Measurements from ENCODE around the gene TMEM100.

TMEM100 gene

DNA sequence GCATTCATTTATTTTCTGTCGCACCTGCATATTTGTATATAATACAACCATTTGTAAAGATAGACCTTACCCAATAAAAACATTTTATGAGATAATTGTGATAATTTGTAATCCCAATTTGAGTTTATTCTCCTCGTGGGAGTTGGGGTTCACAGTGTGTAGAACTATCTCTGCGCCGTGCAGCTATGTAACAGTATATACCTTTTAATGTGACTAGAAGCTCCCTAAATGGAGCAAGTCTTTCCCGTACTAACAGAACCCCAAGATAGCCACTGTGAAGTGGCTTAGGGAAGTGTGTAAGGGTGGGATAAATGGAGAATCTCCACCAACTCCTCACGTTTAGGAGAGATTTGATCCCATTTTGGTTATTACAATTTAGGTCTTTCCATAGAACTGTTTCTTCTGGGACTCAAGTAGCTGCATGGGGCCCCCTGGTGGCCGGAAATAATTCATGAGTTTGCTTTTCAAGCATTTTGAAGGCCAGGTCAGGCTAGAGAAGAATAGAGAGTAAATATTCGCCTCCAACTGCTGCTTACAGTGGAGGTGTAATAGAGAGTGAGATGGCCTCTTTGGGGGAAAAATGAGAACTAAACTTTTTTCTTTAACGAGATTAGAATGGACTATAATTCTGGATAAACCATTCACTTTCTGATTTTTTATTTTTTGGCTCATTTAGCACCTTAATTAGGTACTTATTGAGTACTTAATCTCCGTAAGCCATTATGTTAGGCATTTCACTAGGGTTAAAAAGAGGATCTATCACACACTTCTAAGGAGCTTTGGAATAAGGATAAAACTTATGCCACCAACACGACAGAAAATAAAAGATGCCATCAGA, 4.5 kb downstream of the TMEM100 start:
- peak; percentile 39 for DNase-seq (ENCODE audit: low read depth)

DNA sequence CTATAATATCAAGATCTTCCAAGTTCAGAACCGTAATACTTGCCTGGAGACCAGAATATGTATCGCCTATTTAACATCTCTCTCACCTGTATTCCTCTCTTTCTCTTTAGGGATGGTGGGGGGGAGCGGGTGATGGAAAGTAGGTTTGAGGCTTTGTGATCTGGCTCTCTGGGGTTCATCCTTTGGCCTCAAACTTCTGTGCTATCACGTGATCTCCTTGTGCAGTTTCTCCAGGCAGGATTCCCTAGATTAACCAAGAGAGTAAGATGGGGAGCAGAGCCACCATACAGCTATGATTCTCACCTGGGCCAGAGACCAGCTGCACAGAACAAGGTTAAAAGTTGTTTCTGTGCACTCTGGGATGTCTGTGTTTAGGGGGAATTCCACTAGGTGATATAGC, 5.2 kb downstream of the TMEM100 start:
- no peak for DNase-seq (ENCODE audit: low read depth)

DNA sequence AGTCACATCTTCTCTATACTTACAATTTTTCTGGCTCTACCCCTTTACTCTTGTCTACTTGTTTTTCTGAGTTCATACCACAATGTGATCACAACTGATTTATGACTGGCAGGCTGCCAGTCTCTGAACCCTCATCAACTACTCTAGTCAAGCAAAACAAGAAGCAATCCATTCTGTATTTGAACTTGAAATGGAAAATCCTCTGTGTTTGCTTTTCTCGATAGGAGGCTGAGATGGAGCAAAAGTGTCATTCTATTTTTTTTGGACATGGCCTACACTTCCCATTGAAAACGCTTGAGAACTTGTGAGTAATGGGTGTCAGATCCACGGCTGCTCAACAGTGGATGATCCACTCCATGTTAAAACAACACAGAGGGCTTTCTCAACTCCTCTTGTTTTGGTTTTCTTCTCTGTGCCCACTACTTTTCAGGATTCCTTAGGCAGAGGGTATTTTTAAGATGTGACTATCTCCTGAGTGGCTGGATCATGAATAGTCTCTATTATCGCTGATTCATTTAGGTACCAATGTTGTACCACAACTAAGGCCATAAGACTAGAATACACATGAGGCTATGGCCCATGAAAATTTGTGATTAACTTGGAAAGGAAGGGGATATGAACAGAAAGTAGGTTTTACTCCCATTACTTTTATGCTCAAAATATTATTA, 11.7 kb downstream of the TMEM100 start:
- no peak for DNase-seq (ENCODE audit: low read depth)

DNA sequence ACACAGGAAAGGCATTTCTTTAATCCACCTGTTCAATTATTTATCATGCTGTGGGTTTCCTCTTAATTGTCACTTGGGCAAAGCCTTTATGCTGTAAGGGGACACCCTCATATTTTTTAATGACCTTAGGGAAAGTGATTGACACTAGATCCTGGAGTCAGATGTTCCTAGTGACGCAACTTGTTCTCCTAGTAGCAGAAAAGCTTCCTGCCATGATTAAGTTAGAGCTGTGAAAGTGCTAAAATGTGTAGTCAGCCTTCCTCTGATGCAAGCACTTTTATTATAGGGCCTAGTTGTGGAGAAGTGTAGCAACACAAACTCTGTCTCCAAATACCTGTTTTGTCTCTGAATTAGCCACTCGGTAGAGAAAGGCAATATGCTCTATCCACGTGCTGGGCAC, 12.3 kb downstream of the TMEM100 start:
- no peak for DNase-seq (ENCODE audit: low read depth)

DNA sequence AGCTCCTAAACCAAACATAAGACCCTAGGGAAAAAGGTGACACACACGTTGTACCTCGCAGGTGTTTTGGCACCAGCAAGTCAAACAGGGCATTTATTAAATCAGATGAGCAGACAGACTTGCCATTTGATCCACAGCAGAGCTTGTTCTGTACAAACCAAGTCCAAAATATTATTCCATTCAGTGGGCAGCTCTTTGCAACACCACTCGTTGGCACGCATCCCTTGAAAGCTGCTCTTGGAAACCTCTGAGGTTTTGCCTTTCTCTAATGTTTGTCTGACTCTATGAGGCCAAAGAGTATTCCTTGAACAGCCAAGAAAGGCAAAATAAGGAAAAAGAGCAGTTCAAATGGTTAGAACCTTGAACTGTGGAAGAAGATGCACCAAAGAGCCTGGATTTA, 12.7 kb downstream of the TMEM100 start:
- no peak for DNase-seq (ENCODE audit: low read depth)

DNA sequence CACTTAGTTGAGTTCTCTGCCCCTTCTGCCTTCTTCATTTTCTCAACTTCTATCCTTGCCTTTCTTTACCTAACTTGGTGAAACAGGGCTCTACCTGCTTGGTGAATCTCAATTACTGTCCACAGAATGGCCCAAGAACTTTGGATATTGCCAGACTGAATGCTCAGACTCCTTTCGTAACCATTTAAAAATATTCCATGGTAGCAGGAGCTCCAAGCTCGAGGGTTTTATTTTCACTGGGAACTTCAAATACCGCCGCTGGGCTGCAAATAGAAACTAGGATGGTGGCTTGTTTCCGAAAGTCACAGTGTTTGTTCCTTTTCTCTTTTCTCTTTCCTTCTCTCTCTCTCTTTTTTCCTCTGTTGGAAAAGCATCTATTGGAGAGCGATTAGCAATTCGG, 13.2 kb downstream of the TMEM100 start:
- no peak for DNase-seq (ENCODE audit: low read depth)

DNA sequence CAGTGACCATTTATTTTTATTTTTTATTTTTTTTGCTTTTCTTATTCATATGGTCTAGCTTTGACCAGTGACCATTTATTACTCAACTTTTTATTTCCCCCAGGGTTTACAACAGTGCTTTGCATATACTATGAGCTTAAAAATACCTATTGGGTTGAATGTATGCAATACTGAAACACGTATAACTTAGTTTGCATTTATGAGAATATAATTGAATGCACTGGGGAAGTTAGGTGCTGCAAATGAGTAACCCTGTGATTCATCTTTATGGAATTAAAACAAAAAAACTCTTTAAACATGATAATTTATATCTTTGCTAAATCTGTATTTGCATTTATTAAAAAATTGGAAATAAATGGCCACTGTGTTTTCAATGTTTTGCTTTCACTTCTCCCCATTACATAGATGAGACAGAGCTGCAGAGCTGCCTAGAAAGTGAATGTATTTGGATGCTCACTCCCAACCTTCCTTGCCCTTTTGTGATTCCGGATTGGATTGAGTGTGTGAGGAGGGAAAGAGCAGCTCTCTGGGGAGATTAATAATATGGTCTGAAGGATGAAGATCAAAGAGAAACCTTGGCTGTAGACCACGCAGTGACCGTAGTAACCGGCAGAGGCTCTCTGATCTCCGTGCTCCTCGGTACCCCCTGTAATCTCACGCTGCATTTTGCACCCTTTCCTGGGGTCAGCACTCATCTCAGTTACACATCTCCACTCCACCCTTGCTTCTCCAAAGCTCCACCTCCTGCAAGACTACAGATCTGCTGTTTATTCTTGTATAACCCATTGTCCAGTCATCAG, 14.3 kb downstream of the TMEM100 start:
- DNase-seq (ENCODE audit: low read depth): no peak

DNA sequence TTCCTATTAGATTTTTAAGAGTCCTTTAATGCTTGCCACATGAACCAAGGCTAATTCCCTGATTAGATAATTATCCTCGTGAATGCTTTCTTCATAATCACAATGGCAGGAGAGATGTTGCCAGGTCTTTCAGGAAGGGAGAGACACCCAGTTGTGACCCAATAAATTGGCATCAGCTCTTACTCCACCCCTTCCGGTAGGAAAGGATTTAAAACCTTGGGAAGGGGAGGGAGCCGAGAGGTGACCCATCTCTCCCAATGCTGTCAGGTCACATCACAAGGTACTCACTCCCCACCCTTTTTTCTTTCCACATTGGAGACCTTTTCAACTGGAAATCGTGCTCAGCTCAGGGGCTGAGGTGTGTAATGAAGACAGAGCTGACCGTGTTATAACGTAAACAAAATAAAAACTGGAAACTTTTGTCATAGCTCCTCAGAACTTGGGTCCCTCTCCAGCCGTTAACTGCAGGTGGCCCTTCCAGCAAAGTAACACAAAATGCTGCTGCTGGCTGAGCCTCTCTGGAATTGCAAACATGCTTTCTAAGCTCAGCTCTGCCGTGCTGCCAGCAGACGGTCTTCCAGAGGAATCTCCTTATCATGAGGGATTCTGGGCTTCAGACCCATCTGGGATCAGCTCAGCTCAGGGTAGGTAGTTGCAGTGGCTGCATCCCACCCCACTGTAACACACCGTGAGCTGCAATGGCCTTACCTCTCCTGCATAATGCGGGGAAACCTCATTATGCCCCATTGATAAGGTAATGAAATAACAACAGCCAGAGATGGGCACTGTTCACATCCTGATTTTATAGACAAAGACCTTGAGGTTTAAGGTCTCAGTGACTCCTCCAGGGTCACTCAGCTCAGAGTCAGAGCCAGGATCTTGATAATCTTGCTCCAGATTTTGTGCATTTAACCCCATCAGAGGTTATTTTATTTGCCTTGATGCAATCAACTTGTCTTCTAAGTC, 15.6 kb downstream of the TMEM100 start:
- DNase-seq (ENCODE audit: low read depth): no peak

DNA sequence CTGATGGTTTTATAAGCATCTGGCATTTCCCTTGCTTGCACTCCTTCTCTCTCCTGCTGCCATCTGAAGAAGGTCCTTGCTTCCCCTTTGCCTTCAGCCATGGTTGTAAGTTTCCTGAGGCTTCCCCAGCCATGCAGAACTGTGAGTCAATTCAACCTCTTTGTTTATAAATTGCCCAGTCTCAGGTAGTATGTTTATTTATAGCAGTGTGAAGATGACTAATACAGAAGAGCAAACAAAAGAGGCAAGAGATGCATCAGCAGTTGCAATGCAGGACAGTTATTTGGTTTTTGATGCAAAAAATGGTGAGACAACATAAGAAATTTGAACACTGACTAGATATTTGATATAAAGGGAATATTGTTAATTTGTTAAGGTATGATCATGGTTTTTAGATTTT, 16.8 kb downstream of the TMEM100 start:
- DNase-seq (ENCODE audit: low read depth): no peak

DNA sequence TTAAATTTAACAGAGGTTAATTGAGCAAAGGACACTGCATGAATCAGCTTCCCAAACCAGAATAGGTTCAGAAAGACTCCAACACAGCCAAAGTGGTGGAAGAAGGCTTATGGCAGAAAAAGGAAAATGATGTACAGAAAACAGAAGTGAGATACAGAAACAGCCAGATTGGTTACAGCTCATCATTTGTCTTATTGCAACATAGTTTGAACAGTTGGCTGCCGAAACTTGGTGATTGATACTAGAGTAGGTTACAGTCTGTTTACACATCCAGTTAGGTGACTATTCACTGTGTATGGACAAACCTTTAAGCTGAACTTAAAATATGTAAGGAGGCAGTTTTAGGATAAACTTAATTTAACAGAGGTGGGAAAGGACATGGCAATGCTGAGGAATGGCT, 18.3 kb downstream of the TMEM100 start:
- no peak for DNase-seq (ENCODE audit: low read depth)

DNA sequence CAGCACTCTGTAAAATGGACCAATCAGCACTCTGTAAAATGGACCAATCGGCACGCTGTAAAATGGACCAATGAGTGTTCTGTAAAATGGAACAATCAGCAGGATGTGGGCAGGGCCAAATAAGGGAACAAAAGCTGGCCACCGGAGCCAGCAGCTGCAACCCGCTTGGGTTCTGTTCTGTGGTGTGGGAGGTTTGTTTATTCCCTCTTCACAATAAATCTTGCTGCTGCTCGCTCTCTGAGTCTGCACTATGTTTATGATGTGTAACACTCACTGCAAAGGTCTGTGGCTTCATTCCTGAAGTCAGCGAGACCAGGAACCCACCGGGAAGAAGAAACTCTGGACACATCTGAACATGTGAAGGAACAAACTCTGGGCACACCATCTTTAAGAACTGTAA, 20.5 kb downstream of the TMEM100 start:
- no peak for DNase-seq (ENCODE audit: low read depth)

DNA sequence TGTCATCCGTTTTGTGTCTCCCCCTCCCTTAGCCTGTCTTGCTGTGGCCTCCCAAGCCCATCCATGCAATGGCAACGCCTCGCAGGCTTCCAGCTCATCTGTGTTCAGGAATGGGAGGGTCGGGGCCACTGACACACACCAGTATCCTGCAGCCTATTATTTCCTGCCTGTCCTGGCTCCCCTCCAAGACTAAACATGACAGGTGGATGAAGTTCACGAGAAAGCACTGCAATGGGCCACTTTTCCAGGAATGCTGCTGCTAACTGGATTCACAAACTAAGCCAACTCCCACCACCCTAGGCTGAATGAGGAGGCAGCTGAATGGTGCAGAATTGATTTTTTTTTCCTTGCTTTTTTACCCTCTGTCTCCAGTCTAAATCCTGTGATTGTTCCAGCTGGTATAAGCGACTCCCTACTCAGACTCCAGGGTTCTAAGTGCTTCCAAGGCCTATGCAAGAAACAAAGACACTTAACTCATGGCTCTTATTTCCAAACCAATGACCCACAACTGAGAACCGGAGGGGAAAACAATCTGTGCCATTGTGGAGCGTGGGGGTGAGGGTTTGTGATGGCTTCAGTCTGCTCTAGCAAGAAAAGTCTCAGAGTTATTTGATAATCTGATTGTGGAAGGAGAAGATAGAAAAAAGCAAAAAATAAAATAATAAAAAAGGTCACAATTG, 23.3 kb downstream of the TMEM100 start:
- DNase-seq (ENCODE audit: low read depth): no peak

DNA sequence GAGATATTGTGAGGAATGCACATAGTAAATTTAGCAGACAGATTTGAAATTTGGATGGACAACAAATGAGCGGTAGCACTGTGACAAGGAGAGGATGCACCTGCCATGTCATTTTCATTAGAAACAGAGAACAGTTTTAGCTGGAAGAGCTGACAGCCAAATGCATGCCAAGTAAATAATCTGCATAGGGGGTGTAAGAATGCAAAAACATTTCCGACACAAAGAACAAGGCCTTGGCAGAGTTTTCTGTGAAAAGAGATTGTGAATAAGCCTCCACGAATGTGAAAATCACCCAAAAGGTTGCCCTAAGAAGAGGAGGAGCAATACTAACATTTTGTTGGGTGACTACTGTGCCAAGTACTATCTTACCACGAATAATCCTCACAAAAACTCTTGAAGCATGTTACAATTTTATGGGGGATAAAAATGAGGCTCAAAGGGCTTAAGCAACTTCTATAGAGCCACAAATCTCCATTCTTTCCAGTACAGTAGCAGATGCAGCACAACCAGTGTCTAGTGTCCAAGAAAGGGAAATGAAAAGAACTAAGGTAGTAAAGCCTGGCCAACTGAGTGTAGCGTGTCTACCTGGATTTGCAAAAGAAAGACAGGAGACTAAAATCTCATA, 28.3 kb downstream of the TMEM100 start:
- no peak for DNase-seq (ENCODE audit: low read depth)

DNA sequence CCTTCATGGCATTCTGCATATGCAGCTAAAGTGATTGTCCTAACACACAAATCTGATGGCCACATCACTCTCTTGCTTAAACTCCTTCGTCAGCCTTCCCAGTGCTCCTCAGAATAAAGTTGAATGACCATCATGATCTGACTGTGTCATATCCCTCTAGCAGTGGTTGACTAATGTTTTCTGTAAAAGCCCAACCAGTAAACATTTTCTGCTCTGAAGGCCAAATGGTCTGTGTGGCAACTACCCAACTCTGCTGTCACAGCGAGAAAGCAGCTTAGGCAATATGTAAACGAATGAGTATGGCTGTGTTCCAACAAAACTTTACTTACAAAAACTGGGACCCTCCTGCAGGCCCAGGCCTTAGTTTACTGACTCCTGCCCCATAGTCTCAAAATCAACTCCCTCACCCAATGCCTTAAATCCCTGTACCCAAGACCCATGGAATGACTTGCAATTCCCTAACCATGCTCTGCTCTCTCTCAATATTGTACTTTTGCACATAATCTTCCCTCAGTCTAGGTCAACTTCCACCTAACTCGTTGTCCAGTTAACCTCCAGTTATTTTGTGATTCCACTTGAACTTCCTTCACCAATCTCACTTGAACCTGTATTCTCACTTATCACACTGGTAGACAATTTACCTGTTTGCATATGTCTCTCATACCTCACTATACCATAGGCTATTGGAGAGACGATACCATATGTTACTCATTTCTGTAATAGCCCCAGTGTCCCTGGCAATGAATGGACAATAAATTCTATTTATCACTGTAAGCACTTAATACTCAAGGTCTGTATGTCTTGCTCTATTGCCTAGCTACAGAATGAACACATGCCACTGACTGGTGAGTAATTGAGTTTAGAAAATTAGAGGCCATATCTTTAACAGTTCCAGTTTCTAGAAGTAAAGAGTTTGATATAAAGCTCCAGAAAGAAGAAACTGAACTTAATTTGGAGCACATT, 29.1 kb downstream of the TMEM100 start:
- DNase-seq (ENCODE audit: low read depth): no peak

DNA sequence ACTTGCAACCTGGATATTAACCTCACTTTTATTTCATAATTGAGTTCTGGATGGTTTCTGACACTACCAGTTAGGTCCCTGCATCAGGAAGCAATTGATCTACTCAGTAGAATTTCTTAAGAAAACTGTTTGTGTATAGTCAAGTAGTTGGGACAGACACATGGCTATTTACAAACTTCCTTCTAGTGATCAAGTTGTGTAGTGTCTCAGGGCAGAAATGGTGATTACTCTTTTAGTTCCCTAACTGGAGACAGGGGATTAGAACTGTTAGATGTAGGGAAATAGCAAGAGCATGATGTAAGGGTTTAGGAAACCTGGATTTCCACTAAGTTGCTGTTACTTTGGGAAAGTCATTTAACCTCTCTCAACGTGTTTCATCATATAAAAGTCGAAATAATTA, 30.4 kb downstream of the TMEM100 start:
- DNase-seq (ENCODE audit: low read depth): no peak

DNA sequence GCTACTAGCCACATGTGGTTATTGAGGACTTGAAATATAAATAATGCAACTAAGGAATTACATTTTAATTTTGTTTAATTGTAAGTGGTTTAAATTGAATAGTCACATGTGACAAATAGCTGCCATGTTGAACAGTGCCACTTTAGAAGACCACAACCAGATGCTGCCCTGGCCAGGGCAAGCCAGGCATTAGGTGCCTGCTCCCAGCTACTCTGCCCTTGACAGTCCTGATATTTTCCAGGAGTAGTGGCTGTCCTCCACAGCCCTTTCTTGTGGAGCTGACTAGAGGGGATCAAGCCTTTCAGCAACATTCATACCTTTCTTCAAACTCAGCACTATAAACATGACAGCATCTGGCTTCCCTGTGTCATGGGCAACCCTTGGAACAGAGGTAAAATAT, 31.0 kb downstream of the TMEM100 start:
- no peak for DNase-seq (ENCODE audit: low read depth)

DNA sequence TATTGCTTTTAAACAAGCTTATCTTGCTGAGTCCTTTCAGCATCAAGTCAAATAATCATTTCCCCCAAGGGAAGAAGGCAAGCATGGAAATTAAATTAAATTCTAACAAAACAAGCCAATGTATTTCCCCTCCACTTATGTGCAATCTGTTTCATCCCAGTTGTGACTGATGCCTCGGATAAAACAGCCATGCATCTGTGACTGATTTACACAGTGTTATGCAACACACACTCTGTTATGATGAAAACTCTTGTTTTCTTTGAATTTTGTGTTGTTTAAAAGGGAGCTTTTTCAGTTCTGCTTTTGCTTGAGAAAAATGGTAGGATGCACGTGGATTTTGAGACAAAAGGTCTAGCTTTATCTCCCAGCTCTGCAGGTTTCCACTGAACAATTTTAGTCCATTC, 32.6 kb downstream of the TMEM100 start:
- DNase-seq (ENCODE audit: low read depth): no peak

DNA sequence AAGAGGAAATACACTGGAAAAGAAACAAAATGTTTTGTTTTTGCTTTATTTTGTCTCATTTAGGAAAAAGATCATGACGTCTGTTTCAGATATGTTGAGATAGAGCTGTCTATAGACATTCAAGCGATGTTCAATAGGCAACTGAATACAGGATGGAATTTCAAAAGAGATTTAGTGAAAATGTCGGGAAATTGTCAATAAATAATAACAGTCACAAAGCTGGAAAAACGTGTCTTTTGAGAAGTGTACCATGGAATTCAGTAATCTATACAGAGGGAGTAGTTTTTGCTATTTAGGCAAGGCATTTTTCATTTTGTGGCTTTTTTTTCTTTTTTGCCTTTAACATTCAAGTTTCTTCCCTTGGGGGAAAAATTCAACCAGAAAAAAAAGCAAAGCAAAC, 33.0 kb downstream of the TMEM100 start:
- DNase-seq (ENCODE audit: low read depth): no peak

DNA sequence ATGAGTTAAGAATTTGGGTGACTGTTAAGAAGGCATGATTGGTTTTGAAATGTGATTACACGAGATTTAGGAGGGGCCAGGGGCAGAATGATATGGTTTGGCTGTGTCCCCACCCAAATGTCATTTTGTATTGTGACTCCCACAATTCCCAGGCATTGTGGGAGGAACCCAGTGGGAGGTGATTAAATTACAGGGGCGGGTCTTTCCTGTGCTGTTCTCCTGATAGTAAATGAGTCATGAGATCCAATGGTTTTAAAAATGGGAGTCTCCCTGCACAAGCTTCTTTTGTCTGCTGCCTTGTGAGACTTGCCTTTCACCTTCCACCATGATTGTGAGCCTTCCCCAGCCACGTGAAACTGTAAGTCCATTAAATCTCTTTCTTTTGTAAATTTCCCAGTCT, 34.6 kb downstream of the TMEM100 start:
- no peak for DNase-seq (ENCODE audit: low read depth)

DNA sequence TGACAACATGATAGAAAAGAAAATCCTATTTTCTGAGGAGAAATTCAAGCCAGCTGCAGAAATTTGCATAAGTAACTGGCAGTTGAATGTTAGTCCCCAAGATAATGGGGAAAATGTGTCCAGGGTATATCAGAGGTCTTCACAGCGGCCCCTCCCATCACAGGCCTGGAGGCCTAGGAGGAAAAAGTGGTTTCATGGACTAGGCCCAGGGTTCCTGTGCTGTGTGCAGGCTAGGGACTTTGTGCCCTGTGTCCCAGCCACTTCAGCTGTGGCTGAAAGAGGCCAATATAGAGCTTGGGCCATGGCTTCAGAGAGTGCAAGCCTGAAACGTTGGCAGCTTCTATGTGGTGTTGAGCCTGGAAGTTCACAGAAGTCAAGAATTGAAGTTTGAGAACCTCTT, 35.6 kb downstream of the TMEM100 start:
- DNase-seq (ENCODE audit: low read depth): no peak
